ENCODE data around the gene PREX1. TPM values are rescaled to one million over a fixed set of nuclear protein-coding genes. Genes with fewer than 3 reads are reported as not detected.
A peak's percentile ranks its signal among the peaks of the same experiment; 100 is the strongest.

PREX1 gene
- total and polyA plus RNA-seq, 2 donors (not counting 1 experiment from before 2014, with no cell fraction given) = 1.0 to 3.1 TPM

GRCh38 chr20:48627737-48628128, 200.1 kb downstream of the PREX1 start:
- TF ChIP-seq EZH2 (IDR thresholded peaks at IDR 0.05; ENCODE audit: low read length, missing control alignments) (no peak), CTCF (conservative IDR thresholded peaks at IDR 0.05 in 1 of 2, IDR thresholded peaks at IDR 0.05 in 1 of 2; ENCODE audit: low read depth in 1 of 2, low read length in 2 of 2) (no peak)
- Histone ChIP-seq H3K36me3 (ENCODE audit: control insufficient read depth, insufficient read depth, low read length) (no peaks in the 10 kb centered on the region), H2AFZ (ENCODE audit: low read length) (no peak overlapping the region), H3K4me2 (ENCODE audit: extremely low read depth, insufficient read depth, low read length) (no peak overlapping the region), H4K20me1 (ENCODE audit: control insufficient read depth, extremely low read depth, insufficient read depth, low read length) (no peaks in the 10 kb centered on the region), H3K9me3 (ENCODE audit: control insufficient read depth, insufficient read depth, low read depth, low read length) (no peaks in the 10 kb centered on the region), H3K27me3 (ENCODE audit: control insufficient read depth, insufficient read depth, low read length) (no peaks in the 10 kb centered on the region), H3K4me3 (replicated peaks in 1 of 4; ENCODE audit: control extremely low read depth in 1 of 4, insufficient read depth in 1 of 4, low read depth in 3 of 4, low read length in 4 of 4) (no peak overlapping the region), H3K27ac (ENCODE audit: insufficient read depth, low read length) (no peak overlapping the region), H3K79me2 (ENCODE audit: control insufficient read depth, insufficient read depth, low read length) (no peaks in the 10 kb centered on the region), H3K4me1 (ENCODE audit: control insufficient read depth, extremely low read depth, insufficient read depth, low read length) (no peaks in the 10 kb centered on the region), H3K9ac (ENCODE audit: insufficient read depth, low read length) (no peak overlapping the region)
- DNase-seq (ENCODE audit: low read depth in 2 of 2) = no peak

GRCh38 chr20:48626938-48627736, 200.7 kb downstream of the PREX1 start:
- TF ChIP-seq CTCF (conservative IDR thresholded peaks at IDR 0.05 in 1 of 2, IDR thresholded peaks at IDR 0.05 in 1 of 2; ENCODE audit: low read depth in 1 of 2, low read length in 2 of 2) = no peak
- no peak for TF ChIP-seq EZH2 (IDR thresholded peaks at IDR 0.05; ENCODE audit: low read length, missing control alignments)
- Histone ChIP-seq H3K36me3 (ENCODE audit: control insufficient read depth, insufficient read depth, low read length) (no peaks in the 10 kb centered on the region), H3K4me3 (replicated peaks in 1 of 4; ENCODE audit: control extremely low read depth in 1 of 4, insufficient read depth in 1 of 4, low read depth in 3 of 4, low read length in 4 of 4) (no peak overlapping the region), H3K27me3 (ENCODE audit: control insufficient read depth, insufficient read depth, low read length) (no peaks in the 10 kb centered on the region), H3K9me3 (ENCODE audit: control insufficient read depth, insufficient read depth, low read depth, low read length) (no peaks in the 10 kb centered on the region), H4K20me1 (ENCODE audit: control insufficient read depth, extremely low read depth, insufficient read depth, low read length) (no peaks in the 10 kb centered on the region), H3K79me2 (ENCODE audit: control insufficient read depth, insufficient read depth, low read length) (no peaks in the 10 kb centered on the region), H2AFZ (ENCODE audit: low read length) (no peak overlapping the region), H3K27ac (ENCODE audit: insufficient read depth, low read length) (no peak overlapping the region), H3K4me1 (ENCODE audit: control insufficient read depth, extremely low read depth, insufficient read depth, low read length) (no peaks in the 10 kb centered on the region), H3K4me2 (ENCODE audit: extremely low read depth, insufficient read depth, low read length) (no peak overlapping the region), H3K9ac (ENCODE audit: insufficient read depth, low read length) (no peak overlapping the region)
- no peak for DNase-seq (ENCODE audit: low read depth in 2 of 2)

- H4K20me1 ChIP-seq (ENCODE audit: control insufficient read depth, extremely low read depth, insufficient read depth, low read length) = no peaks in the 10 kb centered on the region
- DNase-seq (ENCODE audit: low read depth in 2 of 2) = peak in 1 of 2 donors; percentile 30
- no peaks in the 10 kb centered on the region for H3K36me3 ChIP-seq (ENCODE audit: control insufficient read depth, insufficient read depth, low read length)
These were observed 201.4 kb downstream of the PREX1 start for GRCh38 chr20:48626226-48626937.

More at GRCh38 chr20:48626226-48626937, 201.4 kb downstream of the PREX1 start:
- TF ChIP-seq EZH2 (IDR thresholded peaks at IDR 0.05; ENCODE audit: low read length, missing control alignments) = no peak
- TF ChIP-seq CTCF (conservative IDR thresholded peaks at IDR 0.05 in 1 of 2, IDR thresholded peaks at IDR 0.05 in 1 of 2; ENCODE audit: low read depth in 1 of 2, low read length in 2 of 2) = no peak
- no peaks in the 10 kb centered on the region for H3K9me3 ChIP-seq (ENCODE audit: control insufficient read depth, insufficient read depth, low read depth, low read length)
- H3K4me2 ChIP-seq (ENCODE audit: extremely low read depth, insufficient read depth, low read length) = no peak overlapping the region
- H2AFZ ChIP-seq (ENCODE audit: low read length) = no peak overlapping the region
- no peak overlapping the region for H3K27ac ChIP-seq (ENCODE audit: insufficient read depth, low read length)
- H3K27me3 ChIP-seq (ENCODE audit: control insufficient read depth, insufficient read depth, low read length) = no peaks in the 10 kb centered on the region
- no peak overlapping the region for H3K4me3 ChIP-seq (replicated peaks in 1 of 4; ENCODE audit: control extremely low read depth in 1 of 4, insufficient read depth in 1 of 4, low read depth in 3 of 4, low read length in 4 of 4)
- no peak overlapping the region for H3K9ac ChIP-seq (ENCODE audit: insufficient read depth, low read length)
- no peaks in the 10 kb centered on the region for H3K4me1 ChIP-seq (ENCODE audit: control insufficient read depth, extremely low read depth, insufficient read depth, low read length)
- no peaks in the 10 kb centered on the region for H3K79me2 ChIP-seq (ENCODE audit: control insufficient read depth, insufficient read depth, low read length)

All from fibroblast of lung (primary cell).